GM12878 (cell line): Measurements from ENCODE around the gene SELENBP1. TPM values are rescaled to one million over a fixed set of nuclear protein-coding genes. Genes with fewer than 3 reads are reported as not detected.

Experiments used
- ATAC-seq: fragments of 200-7000 bp; cut with Tn5 transposase; 3 replicates; pipeline ENCODE4 v1.9.1; 2020; ENCODE audit warnings: mild to moderate bottlenecking, moderate library complexity
- BruUV-seq: library from RNA; stranded (reverse); fragments of 400-500 nt; replicated peaks from 2 replicates; lab custom pipeline; 2021; lab: Mats Ljungman, UMichigan
- CTCF ChIA-PET: fragments of 300-600 bp; sonication (Branson Sonifier 250); formaldehyde crosslinking; extraction: SDS; loops from one replicate; lab custom pipeline; 2021; ENCODE audit warnings: inconsistent platforms; lab: Yijun Ruan, JAX
- POLR2A ChIA-PET: fragments of 350-600 bp; formaldehyde crosslinking; extraction: SDS; loops from one replicate; lab custom pipeline; 2021; ENCODE audit warnings: inconsistent platforms; lab: Charles Lee
- RAD21 ChIA-PET: fragments of 300-600 bp; sonication (Branson Sonifier 250); formaldehyde crosslinking; loops from one replicate; lab custom pipeline; 2023; ENCODE audit warnings: antibody characterized with exemption; ENCODE audit not compliant: unreplicated experiment; lab: Charles Lee
- SMC1A ChIA-PET: fragments of 300-600 bp; sonication (Branson Sonifier 250); formaldehyde crosslinking; loops from one replicate; lab custom pipeline; 2023; ENCODE audit not compliant: unreplicated experiment, uncharacterized antibody; lab: Charles Lee
- DNase-seq: peaks from one replicate; pipeline ENCODE4 v3.0.0-alpha.2; 2011; ENCODE audit warnings: low read depth, low spot score
- FAIRE-seq: peaks from 3 replicates; lab custom pipeline; 2011; peaks lifted over from hg19 to GRCh38; lab: Jason Lieb, UNC
- H2AFZ ChIP-seq: 2 replicates; pipeline ENCODE4 v1.6.0; 2011; ENCODE audit warnings: low read depth, low read length, control low read depth; ENCODE audit not compliant: control insufficient read depth
- H3K27ac ChIP-seq: 2 replicates; pipeline ENCODE4 v1.5.1; 2011; ENCODE audit warnings: control low read depth; ENCODE audit not compliant: control insufficient read depth, insufficient read depth
- H3K27me3 ChIP-seq, 2 experiments: replicated peaks in 1 of 2; 2 replicates each; pipeline versions ENCODE4 v1.6.0 to v1.6.1; 2011; ENCODE audit warnings: low read length in 1 of 2; ENCODE audit not compliant: control insufficient read depth in 2 of 2, insufficient read depth in 2 of 2
- H3K36me3 ChIP-seq, 2 experiments: 2 replicates each; pipeline ENCODE4 v1.5.1; 2011; ENCODE audit warnings: low read length in 1 of 2; ENCODE audit not compliant: control insufficient read depth in 2 of 2, insufficient read depth in 2 of 2
- H3K4me1 ChIP-seq: 2 replicates; pipeline ENCODE4 v1.6.1; 2011; ENCODE audit warnings: mild to moderate bottlenecking, low read length, moderate library complexity, mixed read lengths; ENCODE audit not compliant: control insufficient read depth, insufficient read depth
- H3K4me2 ChIP-seq: 2 replicates; pipeline ENCODE4 v1.6.0; 2011; ENCODE audit warnings: control low read depth; ENCODE audit not compliant: control insufficient read depth, insufficient read depth
- H3K4me3 ChIP-seq: fragments of 200-600 bp; sonication (generic); 2 replicates; pipeline ENCODE4 v1.5.1; 2016
- H3K79me2 ChIP-seq: 2 replicates; pipeline ENCODE4 v1.6.0; 2011; ENCODE audit warnings: low read length; ENCODE audit not compliant: control insufficient read depth, insufficient read depth
- H3K9ac ChIP-seq: 2 replicates; pipeline ENCODE4 v1.8.0; 2011; ENCODE audit warnings: low read length, control low read depth, mixed read lengths; ENCODE audit not compliant: control insufficient read depth, insufficient read depth
- H3K9me3 ChIP-seq: replicated peaks from 3 replicates; pipeline ENCODE4 v1.5.1; 2011; ENCODE audit warnings: mild to moderate bottlenecking, low read length; ENCODE audit not compliant: control insufficient read depth, insufficient read depth
- H4K20me1 ChIP-seq: 2 replicates; pipeline ENCODE4 v1.6.0; 2011; ENCODE audit not compliant: control insufficient read depth, insufficient read depth
- ATF7 ChIP-seq: fragments of 450-650 bp; IDR thresholded peaks from 2 replicates; pipeline ENCODE4 v1.6.1; 2016; ENCODE audit warnings: low read depth, mild to moderate bottlenecking
- BMI1 ChIP-seq: fragments of 450-650 bp; IDR thresholded peaks from 2 replicates; pipeline ENCODE4 v1.6.1; 2016; ENCODE audit warnings: mild to moderate bottlenecking, moderate library complexity, borderline replicate concordance
- CREB1 ChIP-seq: IDR thresholded peaks from 2 replicates; pipeline ENCODE4 v1.6.1; 2012; ENCODE audit warnings: low read depth, mild to moderate bottlenecking, inconsistent platforms
- HCFC1 ChIP-seq: fragments of 150-350 bp; IDR thresholded peaks from 2 replicates; pipeline ENCODE4 v1.6.1; 2014; ENCODE audit warnings: low read length
- HDGF ChIP-seq: fragments of 450-650 bp; IDR thresholded peaks from 2 replicates; pipeline ENCODE4 v1.6.1; 2016; ENCODE audit warnings: antibody characterized with exemption
- MAX ChIP-seq: IDR thresholded peaks from 2 replicates; pipeline ENCODE4 v1.6.1; 2012; ENCODE audit warnings: low read depth, low read length, improper control_type of control experiment
- NR2C2 ChIP-seq: IDR thresholded peaks from 2 replicates; pipeline ENCODE4 v1.6.1; 2011; ENCODE audit warnings: borderline replicate concordance, low read depth; ENCODE audit not compliant: control insufficient read depth, insufficient read length
- RELA ChIP-seq: fragments of 450-650 bp; IDR thresholded peaks from 2 replicates; pipeline ENCODE4 v1.8.0; 2014; ENCODE audit warnings: borderline replicate concordance; ENCODE audit not compliant: partially characterized antibody
- RELB ChIP-seq: fragments of 450-650 bp; IDR thresholded peaks from 2 replicates; pipeline ENCODE4 v1.6.1; 2017; ENCODE audit warnings: low read depth, mild to moderate bottlenecking, moderate library complexity
- SMAD5 ChIP-seq: IDR thresholded peaks from 2 replicates; pipeline ENCODE4 v1.6.1; 2016; ENCODE audit warnings: antibody characterized with exemption, low read depth
- SRF ChIP-seq, 2 experiments: IDR thresholded peaks; 2 replicates each; pipeline ENCODE4 v1.6.1; 2011; ENCODE audit warnings: low read depth in 2 of 2, low read length in 2 of 2, mild to moderate bottlenecking in 1 of 2, moderate library complexity in 1 of 2
- USF1 ChIP-seq: IDR thresholded peaks from 2 replicates; pipeline ENCODE4 v1.6.1; 2011; ENCODE audit warnings: borderline replicate concordance, low read depth, mild to moderate bottlenecking, moderate library complexity, mixed read lengths, low read length; ENCODE audit not compliant: insufficient read depth; ENCODE audit errors: extremely low read length
- ZNF217 ChIP-seq: fragments of 450-650 bp; IDR thresholded peaks from 2 replicates; pipeline ENCODE4 v1.6.1; 2017; ENCODE audit warnings: antibody characterized with exemption, mild to moderate bottlenecking
- ZNF622 ChIP-seq: fragments of 450-650 bp; IDR thresholded peaks from 2 replicates; pipeline ENCODE4 v1.6.1; 2017; ENCODE audit warnings: mild to moderate bottlenecking, inconsistent platforms
- WGBS: methylation state at CpG from one replicate; pipeline ENCODE4 v1.1.6; 2016; ENCODE audit warnings: low lambda C conversion rate; ENCODE audit not compliant: insufficient replicate concordance, insufficient coverage; ENCODE audit errors: missing lambda C conversion rate; 5-methylcytosine and 5-hydroxymethylcytosine counted together
- in situ Hi-C: fragments of 300-500 bp; cut with MboI; formaldehyde crosslinking; loops from 9 replicates; pipeline ENCODE4 v1.14.3; 2018; ENCODE audit warnings: mixed read lengths
- intact Hi-C: fragments of 100-400 bp; cut with micrococcal nuclease; formaldehyde crosslinking; loops from one replicate; pipeline ENCODE4 v1.14.2; 2022; ENCODE audit not compliant: unreplicated experiment
- polyA plus RNA-seq, 11 experiments: library from polyadenylated mRNA; depleted of rRNA in 4 of 11; unstranded in 6 of 11; stranded (reverse) in 5 of 11; fragments of >200 nt; fragmentation: Nextera tagmentation in 4 of 11; fragmentation: Illumina TruSeq in 1 of 11; extraction: Ambion mirVana in 4 of 11; extraction: Trizol in 1 of 11; gene quantifications; 1 replicate in 1 of 11; 2 replicates in 10 of 11; pipeline versions ENCODE4 v1.2.1 to v1.2.3, GENCODE V29; 2011 to 2016; ENCODE audit warnings: inconsistent platforms in 2 of 11, missing spikeins in 2 of 11, low read depth in 1 of 11
- total RNA-seq, 4 experiments: library from RNA; depleted of rRNA in 3 of 4; stranded (reverse); fragments of >200 nt in 3 of 4; fragmentation: Illumina TruSeq in 1 of 4; extraction: Trizol in 1 of 4; gene quantifications; 2 replicates each; pipeline versions ENCODE4 v1.2.1 to v1.2.3, GENCODE V29; 2013 to 2021

SELENBP1 gene
- total and polyA plus RNA-seq, 10 of the 15 experiments (the other 5 are each of a cell fraction or from before 2014, with no cell fraction given): 0.41 TPM; not detected in 9

DNA sequence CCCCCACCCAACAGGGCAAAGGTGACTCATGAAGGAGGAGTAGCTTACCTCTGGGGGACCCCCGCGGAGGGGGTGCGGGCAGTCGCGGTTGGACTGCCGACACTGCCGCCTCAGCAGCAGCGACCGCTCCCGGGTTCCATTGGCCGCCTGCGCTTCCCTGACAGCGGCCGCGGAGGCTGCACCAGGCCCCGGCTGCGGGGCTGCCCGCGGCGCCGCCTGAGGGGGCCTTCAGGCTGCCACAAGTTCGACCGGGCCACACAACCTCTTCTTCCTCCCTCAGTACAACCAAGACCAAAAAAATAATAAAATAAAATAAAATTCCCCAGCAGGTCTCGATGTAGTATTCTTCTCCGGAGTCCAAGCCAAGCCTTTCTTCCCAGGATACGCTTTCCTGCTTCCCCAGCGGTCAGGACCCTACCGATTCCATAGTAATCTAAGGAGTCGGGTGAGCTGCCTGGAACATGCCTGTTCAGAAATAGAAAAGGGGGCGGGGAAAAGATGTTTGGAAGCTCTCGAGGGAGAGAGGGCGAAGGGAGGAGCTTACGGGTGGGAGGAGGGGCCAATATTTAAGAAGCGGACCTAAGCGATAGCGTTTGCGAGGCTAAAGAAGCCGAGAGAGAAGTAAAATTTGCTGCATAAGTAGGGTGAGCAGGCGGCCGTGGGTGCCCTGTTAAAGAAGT is 45.1 kb downstream of the SELENBP1 start, which contains the start of gene PI4KB (continued):
- peak; percentile 33; the same call in 1 of the 2 replicates for TF ChIP-seq HCFC1
- TF ChIP-seq CREB1: no peak
- TF ChIP-seq MAX: 0 out of 2 replicates have a peak, but pooled peaks have one; percentile 17
- TF ChIP-seq SMAD5: peak; percentile 66; the same call in 1 of the 2 replicates
- peak; percentile 9 for TF ChIP-seq RELA
- 0 out of 4 replicates have a peak, but pooled peaks of 1 of the 2 experiments have one; percentile 4 for TF ChIP-seq SRF (IDR thresholded peaks at IDR 0.05; ENCODE audit: low read depth in 2 of 2, low read length in 2 of 2)

- no peak for DNase-seq
- no peak for TF ChIP-seq ZNF622
- peak; percentile 89; the same call in 1 of the 2 replicates for TF ChIP-seq HDGF
- TF ChIP-seq RELB: peak; percentile 8; the same call in 1 of the 2 replicates
- no peak for TF ChIP-seq ZNF217
- no peak for TF ChIP-seq BMI1
- TF ChIP-seq USF1: no peak
- TF ChIP-seq ATF7: peak; percentile 24; the same call in 1 of the 2 replicates
- no peak for TF ChIP-seq NR2C2
These were observed 45.8 kb downstream of the SELENBP1 start for GRCh38 chr1:151326619-151327222.

More at GRCh38 chr1:151326619-151327222, 45.8 kb downstream of the SELENBP1 start:
- H3K4me2 ChIP-seq: peak overlapping the region; percentile 77
- ATAC-seq: peak; percentile 90
- in situ Hi-C loops: no loop called here
- peak; percentile 47 for FAIRE-seq
- whole genome bisulfite sequencing: 0% methylated on average over 11 of the region's 12 CpGs
- H3K4me3 ChIP-seq: peak overlapping the region; percentile 74
- no peaks in the 10 kb centered on the region for H3K9me3 ChIP-seq
- CTCF ChIA-PET: interaction anchor here (0.6 to 14.4 kb wide), 13 partner anchors 13 to 370 kb away, joined by 3 to 189 read pairs (median 3); no protein-coding TSS in a partner anchor
- H4K20me1 ChIP-seq: no peaks in the 10 kb centered on the region
- BruUV-seq: no TSS peak
- POLR2A ChIA-PET: interaction anchor here (0.5 to 10.5 kb wide), 14 partner anchors 9 to 170 kb away, joined by 3 to 110 read pairs (median 4); partner anchors contain the start of genes PSMB4, RFX5, TNFAIP8L2 and VPS72
- intact Hi-C loops: loop anchor here (2.0 to 5.0 kb wide), 2 partner anchors 44 to 129 kb away; partner anchors contain the start of genes PIP5K1A and ZNF687
- peaks cover 9% of the 10 kb centered on the region; the same call in 1 of the 2 replicates for H3K4me1 ChIP-seq
- H2AFZ ChIP-seq: peak overlapping the region; percentile 84
- peaks cover 0 to 4% of the 10 kb centered on the region in 2 experiments; a peak in 1 of 4 replicates for H3K36me3 ChIP-seq
- H3K79me2 ChIP-seq: peaks cover 31% of the 10 kb centered on the region
- SMC1A ChIA-PET: interaction anchor here (0.6 to 6.8 kb wide), 17 partner anchors 10 to 72 kb away, joined by 3 to 75 read pairs (median 5); partner anchors contain the start of genes PSMB4, PSMD4, RFX5 and ZNF687
- peak overlapping the region; percentile 95 for H3K27ac ChIP-seq
- RAD21 ChIA-PET: interaction anchor here (0.6 to 3.8 kb wide), 19 partner anchors 14 to 963 kb away, joined by 3 to 37 read pairs (median 4); partner anchors contain the start of genes PSMB4, PSMD4, RFX5 and RPRD2
- no peaks in the 10 kb centered on the region for H3K27me3 ChIP-seq
- H3K9ac ChIP-seq: peak overlapping the region; percentile 89
